Activated naive CD4-positive, alpha-beta T cell treated with anti-CD3 and anti-CD28 coated beads for 36 hours (primary cell): Measurements from ENCODE around the gene BCL2A1. TPM values are rescaled to one million over a fixed set of nuclear protein-coding genes. Genes with fewer than 3 reads are reported as not detected.
"Not testable (repeated sequence)": the region's sequence is repeated elsewhere in the genome, so short reads cannot be mapped to it uniquely, and the experiment has no call there.

Experiments used
- CTCF ChIA-PET: fragments of 350-600 bp; sonication (Branson Sonifier 250); formaldehyde crosslinking; loops from one replicate; lab custom pipeline; 2021; ENCODE audit warnings: antibody characterized with exemption; lab: Charles Lee
- DNase-seq: peaks from one replicate; pipeline ENCODE4 v3.0.0-alpha.2; 2020
- H3K27ac Mint-ChIP-seq: one replicate; pipeline ENCODE4 v1.8.0; 2021; ENCODE audit warnings: mild to moderate bottlenecking, mixed read lengths
- H3K27me3 Mint-ChIP-seq: one replicate; pipeline ENCODE4 v1.8.0; 2021; ENCODE audit warnings: low read depth, mixed read lengths
- H3K36me3 Mint-ChIP-seq: one replicate; pipeline ENCODE4 v1.8.0; 2021; ENCODE audit warnings: low read depth, mixed read lengths
- H3K4me1 Mint-ChIP-seq: one replicate; pipeline ENCODE4 v1.8.0; 2021; ENCODE audit warnings: low read depth, mixed read lengths
- H3K4me3 Mint-ChIP-seq: one replicate; pipeline ENCODE4 v1.8.0; 2021; ENCODE audit warnings: mild to moderate bottlenecking, moderate library complexity, mixed read lengths
- H3K9me3 Mint-ChIP-seq: one replicate; pipeline ENCODE4 v1.8.0; 2021; ENCODE audit warnings: mixed read lengths
- intact Hi-C: fragments of 100-400 bp; cut with micrococcal nuclease; formaldehyde crosslinking; loops from one replicate; pipeline ENCODE4 v1.15.1; 2023
- total RNA-seq, 2 experiments: library from RNA; stranded (reverse); gene quantifications; one replicate each; pipeline ENCODE4 v1.2.3, GENCODE V29; 2021

Gene BCL2A1
- total RNA-seq, 2 experiments from 2014 or later = 79.1 to 88.7 TPM

DNA sequence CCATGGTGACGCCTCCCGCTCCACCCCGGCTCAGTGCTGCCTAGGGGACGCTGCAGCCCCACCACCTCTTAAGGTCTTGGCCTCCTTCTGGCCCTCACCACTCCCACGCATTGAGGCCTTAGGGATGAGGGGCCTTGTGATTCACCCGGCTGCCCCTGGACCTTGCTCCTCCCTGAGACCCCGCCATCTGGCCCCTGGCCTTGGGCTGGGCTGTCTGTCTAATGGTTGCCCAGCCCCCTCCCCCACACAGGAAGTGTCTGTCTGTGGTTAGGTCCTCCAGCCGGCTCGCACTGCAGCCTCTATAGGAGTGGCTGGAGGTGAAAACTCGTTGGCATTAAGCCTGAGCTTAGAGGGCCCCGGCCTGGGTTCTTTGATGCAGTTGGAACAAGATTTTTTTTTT is 52.7 kb downstream of the BCL2A1 start:
- H3K9me3 Mint-ChIP-seq = peaks cover 72% of the 10 kb centered on the region
- H3K36me3 Mint-ChIP-seq = peaks cover 79% of the 10 kb centered on the region
- peaks cover 18% of the 10 kb centered on the region for H3K4me1 Mint-ChIP-seq
- CTCF ChIA-PET = no interaction called here
- intact Hi-C loops = no loop called here
- no peak for DNase-seq
- no peaks in the 10 kb centered on the region for H3K27me3 Mint-ChIP-seq
- no peak overlapping the region for H3K4me3 Mint-ChIP-seq
- no peak overlapping the region for H3K27ac Mint-ChIP-seq

DNA sequence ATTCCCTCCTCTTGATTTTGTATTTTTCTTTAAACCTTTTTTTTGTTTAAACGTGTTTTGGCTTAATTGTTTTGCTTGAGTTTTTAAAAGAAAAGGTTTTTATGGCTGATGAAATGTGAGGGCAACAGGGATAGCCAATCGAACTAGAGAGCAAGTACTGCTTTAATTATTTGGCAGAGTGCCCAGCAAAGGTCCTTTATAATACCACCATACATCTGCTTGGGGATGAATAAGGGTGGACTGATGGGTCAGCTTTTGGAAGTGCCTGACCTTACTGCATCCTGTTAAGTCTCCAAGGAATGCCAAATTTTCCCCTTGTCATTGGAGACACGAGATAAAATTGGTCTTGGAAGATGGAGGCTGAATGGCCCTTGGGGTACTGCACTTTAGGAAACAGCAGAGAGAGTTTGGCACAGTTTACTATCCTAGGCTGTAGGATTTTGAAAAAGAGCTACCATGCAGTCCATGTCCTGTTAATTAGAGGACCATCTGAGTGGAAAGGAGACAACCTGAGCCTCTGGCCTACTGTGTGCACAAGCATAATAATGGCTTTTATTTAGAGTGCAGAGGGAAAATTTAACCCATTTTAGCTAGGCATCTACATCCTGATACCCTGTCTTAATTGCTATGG is 54.4 kb downstream of the BCL2A1 start:
- Mint-ChIP-seq H3K36me3 (peaks cover 74% of the 10 kb centered on the region), H3K27me3 (no peaks in the 10 kb centered on the region), H3K9me3 (peaks cover 72% of the 10 kb centered on the region), H3K4me3 (no peak overlapping the region), H3K27ac (no peak overlapping the region), H3K4me1 (peaks cover 7% of the 10 kb centered on the region)
- DNase-seq = no peak
- CTCF ChIA-PET = no interaction called here
- intact Hi-C loops = no loop called here

DNA sequence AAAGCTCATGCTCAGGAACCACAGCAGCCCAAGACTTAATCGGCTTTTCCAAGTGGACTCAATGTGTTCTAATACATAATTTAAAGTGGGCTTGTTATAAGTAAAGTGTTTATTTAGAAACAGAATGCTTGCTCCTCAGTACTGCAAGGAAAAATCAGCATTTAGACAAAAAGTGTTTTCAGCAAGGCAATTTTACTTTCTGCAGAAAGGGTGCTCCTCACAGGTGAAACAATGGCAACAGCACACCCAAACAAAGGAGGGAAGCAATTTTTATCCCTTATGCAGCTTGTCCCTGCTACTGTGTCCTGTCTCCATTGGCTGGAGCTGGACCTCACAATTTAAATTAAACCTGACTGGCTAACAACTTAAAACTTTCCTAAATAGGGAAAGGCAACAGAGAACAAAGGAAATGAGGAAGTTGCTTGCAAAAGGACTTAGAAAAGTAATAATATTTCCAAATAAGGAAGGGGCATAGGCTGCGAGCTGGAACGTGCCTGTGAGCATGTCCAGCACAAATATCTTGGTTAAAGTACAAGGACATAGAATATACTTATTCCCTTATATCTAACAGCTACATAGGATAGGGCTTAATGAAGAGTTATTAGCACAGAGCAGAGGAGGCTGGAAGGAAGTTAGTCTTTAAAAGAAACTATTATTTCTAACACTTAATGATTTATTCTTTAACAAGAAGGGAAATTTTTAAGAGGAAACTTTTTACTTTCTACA is 55.1 kb downstream of the BCL2A1 start:
- CTCF ChIA-PET, H3K4me1 Mint-ChIP-seq, H3K4me3 Mint-ChIP-seq, DNase-seq, H3K27ac Mint-ChIP-seq, H3K27me3 Mint-ChIP-seq, intact Hi-C loops: not testable (repeated sequence)
- Mint-ChIP-seq H3K9me3 (peaks cover 67% of the 10 kb centered on the region), H3K36me3 (peaks cover 68% of the 10 kb centered on the region)

DNA sequence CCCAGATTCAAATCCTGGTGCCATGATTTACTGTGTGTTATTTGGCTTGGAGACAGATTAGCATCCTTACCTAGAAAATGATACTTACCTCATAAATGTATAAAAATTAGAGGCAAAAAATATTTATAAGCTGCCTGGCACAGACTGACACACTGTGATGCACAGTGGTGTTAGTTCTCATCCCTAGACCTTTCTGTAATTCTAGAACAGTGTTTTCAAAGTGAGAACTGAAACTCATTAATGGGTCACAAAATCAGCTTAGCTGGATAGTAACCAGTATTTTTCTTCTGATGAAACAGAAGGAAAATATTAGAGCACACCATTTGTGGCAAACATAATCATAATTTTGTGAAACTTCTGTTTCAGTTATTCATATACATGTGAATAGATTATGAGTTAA is 56.3 kb downstream of the BCL2A1 start:
- no peak overlapping the region for H3K27ac Mint-ChIP-seq
- H3K36me3 Mint-ChIP-seq = peaks cover 65% of the 10 kb centered on the region
- intact Hi-C loops = no loop called here
- CTCF ChIA-PET = no interaction called here
- peaks cover 66% of the 10 kb centered on the region for H3K9me3 Mint-ChIP-seq
- H3K4me1 Mint-ChIP-seq = peaks cover 5% of the 10 kb centered on the region
- no peak for DNase-seq
- H3K4me3 Mint-ChIP-seq = no peak overlapping the region
- H3K27me3 Mint-ChIP-seq = no peaks in the 10 kb centered on the region

Other genes starting within 250 kb of the BCL2A1 start
- 10 to 100 TPM; 44.8 to 47.0 TPM for gene MTHFS, start 74.2 kb downstream of the BCL2A1 start, total RNA-seq
- 10 to 100 TPM; 28.9 to 29.6 TPM for gene ZFAND6, start 88.5 kb upstream of the BCL2A1 start, total RNA-seq
- 10 to 100 TPM; 53.4 to 55.8 TPM for gene FAH, start 181.8 kb upstream of the BCL2A1 start, total RNA-seq